Stomach (tissue), 4 donors: ENCODE data around the gene TYW3.

ENCODE experiments used
- EP300 ChIP-seq: sonication (generic); formaldehyde crosslinking; IDR thresholded peaks from one replicate; pipeline ENCODE4 v1.6.1; 2017; ENCODE audit warnings: antibody characterized with exemption
- POLR2A ChIP-seq, 4 donors: fragments of 450-650 bp; IDR thresholded peaks; one replicate each; pipeline ENCODE4 v1.6.1; 2016; ENCODE audit warnings: antibody characterized with exemption in 4 of 4, control low read depth in 2 of 4, mild to moderate bottlenecking in 1 of 4, moderate library complexity in 1 of 4
- TF ChIP-seq, protein P1 (sequence below), 7 experiments: fragments of 450-650 bp in 4 of 7; fragments of 200-600 bp in 3 of 7; sonication (generic) in 3 of 7; IDR thresholded peaks; one replicate each; pipeline ENCODE4 v1.5.1; 2016 to 2019; ENCODE audit warnings: antibody characterized with exemption in 7 of 7, control low read depth in 2 of 7, mild to moderate bottlenecking in 1 of 7

DNA sequence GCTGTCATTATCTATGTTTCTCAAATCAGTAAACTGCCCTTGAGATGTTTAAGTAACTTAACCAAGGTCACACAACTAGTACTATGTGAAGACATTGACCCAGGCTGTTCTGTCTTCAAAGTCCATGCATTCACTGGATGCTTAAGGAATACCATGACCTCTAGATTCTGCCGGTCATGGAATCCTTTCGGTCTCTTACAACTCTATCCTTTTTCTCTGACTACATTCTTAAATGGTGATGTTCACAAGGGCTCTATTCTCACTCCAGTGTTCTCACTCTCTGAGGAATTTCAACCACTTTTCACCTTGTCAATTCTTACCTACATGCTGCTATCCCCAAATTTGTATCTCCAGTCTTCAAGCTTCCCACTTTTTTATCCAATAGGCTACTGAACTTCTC, 15.3 kb upstream of the TYW3 start:
- TF ChIP-seq EP300 (no peak), POLR2A (IDR thresholded peaks at IDR 0.05) (no peak)
- TF ChIP-seq, protein P1, sequence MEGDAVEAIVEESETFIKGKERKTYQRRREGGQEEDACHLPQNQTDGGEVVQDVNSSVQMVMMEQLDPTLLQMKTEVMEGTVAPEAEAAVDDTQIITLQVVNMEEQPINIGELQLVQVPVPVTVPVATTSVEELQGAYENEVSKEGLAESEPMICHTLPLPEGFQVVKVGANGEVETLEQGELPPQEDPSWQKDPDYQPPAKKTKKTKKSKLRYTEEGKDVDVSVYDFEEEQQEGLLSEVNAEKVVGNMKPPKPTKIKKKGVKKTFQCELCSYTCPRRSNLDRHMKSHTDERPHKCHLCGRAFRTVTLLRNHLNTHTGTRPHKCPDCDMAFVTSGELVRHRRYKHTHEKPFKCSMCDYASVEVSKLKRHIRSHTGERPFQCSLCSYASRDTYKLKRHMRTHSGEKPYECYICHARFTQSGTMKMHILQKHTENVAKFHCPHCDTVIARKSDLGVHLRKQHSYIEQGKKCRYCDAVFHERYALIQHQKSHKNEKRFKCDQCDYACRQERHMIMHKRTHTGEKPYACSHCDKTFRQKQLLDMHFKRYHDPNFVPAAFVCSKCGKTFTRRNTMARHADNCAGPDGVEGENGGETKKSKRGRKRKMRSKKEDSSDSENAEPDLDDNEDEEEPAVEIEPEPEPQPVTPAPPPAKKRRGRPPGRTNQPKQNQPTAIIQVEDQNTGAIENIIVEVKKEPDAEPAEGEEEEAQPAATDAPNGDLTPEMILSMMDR (IDR thresholded peaks at IDR 0.05), result no peak
